ENCODE data around the gene B3GAT1.
A peak's percentile ranks its signal among the peaks of the same experiment; 100 is the strongest.

B3GAT1 gene

GRCh38 chr11:134389464-134390180 lies 22.4 kb downstream of the B3GAT1 start:
- no peak for DNase-seq

DNA sequence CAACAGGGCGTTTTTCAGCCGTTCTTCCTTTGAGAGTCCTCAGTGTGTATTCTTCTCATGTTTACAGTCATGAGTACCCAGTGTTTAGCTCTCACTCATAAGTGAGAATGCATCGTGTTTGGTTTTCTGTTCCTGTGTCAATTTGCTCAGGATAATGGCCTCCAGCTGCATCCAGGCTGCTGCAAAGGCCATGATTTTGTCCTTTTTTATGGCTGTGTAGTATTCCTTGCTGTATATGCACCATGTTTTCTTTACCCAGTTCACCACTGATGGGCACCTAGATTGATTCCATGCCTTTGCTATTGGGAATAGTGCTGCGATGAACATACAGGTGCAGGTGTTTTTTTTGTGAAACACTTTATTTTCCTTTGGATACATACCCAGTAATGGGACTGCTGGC lies 23.5 kb downstream of the B3GAT1 start:
- DNase-seq, result peak; percentile 70

DNA sequence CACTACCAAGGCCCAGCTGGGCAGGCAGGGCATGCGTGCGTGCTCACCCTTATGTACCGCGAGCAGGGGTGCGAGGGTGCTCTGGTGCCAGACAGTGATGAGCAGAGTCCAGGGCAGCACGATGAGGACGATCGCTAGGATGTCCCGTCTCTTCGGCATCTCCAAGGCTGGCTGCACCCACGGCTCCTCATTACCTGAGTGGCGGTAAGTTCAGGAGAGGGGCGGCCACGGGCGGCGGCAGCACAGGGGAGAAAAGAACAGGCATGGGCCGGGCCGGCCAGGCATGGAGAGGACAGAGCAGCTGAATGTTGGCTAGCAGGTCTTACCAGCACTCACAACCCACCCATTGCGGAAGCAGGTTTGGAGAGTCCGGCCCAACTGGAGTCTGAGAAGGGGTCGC lies 24.5 kb downstream of the B3GAT1 start:
- DNase-seq, result no peak

GRCh38 chr11:134386945-134387344 lies 25.1 kb downstream of the B3GAT1 start:
- no peak for DNase-seq

DNA sequence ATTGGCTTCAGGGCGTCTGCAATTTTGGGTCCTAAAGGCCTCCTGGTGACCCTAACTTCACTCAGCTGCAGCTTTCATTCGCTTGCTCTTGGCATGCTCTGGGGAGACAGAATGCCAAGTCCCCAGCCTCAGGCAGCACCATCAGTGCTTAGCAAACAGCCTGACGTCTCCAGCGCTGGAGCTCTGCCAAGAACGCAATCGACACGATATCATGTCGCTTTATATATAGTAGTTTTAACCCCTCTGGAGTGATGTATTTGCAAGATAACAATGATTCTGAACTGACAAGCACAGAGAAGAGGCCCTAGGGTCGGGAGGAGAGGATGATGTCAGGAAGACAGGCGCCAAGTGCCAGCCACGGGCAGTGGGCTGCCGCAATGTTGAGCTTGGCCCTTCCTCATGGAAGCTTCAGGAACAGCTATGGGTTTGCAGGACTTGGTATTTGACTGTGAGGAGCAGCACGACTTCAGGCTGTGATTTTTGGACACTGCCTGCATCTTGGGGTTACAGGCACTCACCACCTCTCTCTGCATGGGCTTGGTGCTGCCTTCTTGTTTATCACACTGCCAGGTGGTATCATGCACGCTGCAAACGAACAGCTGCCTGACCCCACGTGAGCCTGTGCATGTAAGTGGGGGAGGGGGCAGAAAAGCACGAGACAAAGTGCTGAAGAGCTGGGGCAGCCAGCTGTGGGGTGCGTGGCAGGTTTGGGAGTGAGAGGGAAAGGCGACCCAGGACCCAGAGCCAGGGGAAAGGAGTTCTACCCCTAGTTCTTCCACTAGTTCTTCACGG lies 26.1 kb downstream of the B3GAT1 start:
- peak; percentile 94 for DNase-seq

- DNase-seq, result no peak
Observed at GRCh38 chr11:134385171-134385570, 26.9 kb downstream of the B3GAT1 start.

GRCh38 chr11:134384406-134384805 lies 27.6 kb downstream of the B3GAT1 start:
- no peak for DNase-seq

- no peak for DNase-seq
Observed at GRCh38 chr11:134383576-134384221, 28.3 kb downstream of the B3GAT1 start.

GRCh38 chr11:134382830-134383229 lies 29.2 kb downstream of the B3GAT1 start:
- no peak for DNase-seq

DNA sequence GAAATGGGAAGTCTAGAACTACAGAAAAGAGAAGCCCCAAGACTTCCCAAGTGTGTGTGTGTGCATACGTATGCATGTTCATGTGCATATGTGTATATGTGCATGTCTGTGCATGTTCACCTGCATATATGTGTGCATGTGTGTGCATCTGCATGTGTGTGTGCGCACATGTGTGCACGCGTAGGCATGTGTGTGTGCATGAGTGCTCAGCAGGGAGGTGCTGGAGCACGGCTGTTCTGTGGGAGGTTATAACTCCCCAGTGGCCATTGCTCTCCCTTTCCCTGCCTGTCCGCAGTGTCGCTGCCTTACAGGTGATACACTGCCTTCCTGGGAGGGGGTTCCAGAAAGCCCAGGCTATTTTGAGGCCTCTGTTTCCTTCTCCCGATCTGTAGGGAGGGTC lies 29.8 kb downstream of the B3GAT1 start:
- no peak for DNase-seq

GRCh38 chr11:134380785-134381184 lies 31.3 kb downstream of the B3GAT1 start:
- no peak for DNase-seq

DNA sequence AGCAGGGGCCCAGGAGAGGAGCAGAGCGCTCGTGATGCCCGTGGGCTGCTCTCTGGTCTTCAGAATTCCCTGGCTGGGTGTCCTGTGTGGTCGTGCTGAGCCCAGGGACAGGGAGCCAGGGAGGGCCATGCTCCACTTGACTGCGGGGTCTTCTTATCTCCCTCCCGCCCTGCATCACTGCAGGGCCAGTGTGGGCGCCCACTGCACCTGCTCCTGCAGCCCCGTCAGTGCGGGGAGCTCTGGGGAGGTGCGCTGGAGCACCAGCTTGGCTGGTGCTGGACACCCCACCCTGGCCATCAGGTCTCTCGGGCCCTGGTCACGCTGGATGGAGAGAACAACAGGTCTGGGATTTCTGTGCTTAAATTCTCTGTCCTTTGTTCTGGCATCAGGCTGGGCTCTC lies 31.8 kb downstream of the B3GAT1 start:
- DNase-seq, result no peak

- no peak for DNase-seq
Observed at GRCh38 chr11:134379241-134379640, 32.8 kb downstream of the B3GAT1 start.

DNA sequence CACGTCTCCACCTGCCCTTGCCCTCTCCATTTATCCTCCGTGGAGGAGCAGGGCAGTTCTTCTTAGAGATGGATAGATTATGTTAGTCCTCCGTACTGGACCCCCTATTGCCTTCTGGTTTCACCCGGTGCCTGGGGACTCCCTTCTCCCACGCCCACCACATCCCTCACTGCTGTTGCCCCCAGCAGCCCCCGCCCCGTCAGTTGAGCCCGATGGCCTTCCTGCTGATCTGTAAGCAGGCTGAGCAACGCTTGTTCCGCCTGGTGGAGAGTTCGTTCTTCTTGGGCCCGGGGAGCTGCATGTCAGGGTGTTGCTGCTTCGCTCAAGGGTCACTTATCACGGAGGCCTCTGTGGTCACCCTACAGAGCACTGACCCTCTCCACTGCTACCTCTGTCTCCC lies 34.2 kb downstream of the B3GAT1 start:
- DNase-seq, result no peak

DNA sequence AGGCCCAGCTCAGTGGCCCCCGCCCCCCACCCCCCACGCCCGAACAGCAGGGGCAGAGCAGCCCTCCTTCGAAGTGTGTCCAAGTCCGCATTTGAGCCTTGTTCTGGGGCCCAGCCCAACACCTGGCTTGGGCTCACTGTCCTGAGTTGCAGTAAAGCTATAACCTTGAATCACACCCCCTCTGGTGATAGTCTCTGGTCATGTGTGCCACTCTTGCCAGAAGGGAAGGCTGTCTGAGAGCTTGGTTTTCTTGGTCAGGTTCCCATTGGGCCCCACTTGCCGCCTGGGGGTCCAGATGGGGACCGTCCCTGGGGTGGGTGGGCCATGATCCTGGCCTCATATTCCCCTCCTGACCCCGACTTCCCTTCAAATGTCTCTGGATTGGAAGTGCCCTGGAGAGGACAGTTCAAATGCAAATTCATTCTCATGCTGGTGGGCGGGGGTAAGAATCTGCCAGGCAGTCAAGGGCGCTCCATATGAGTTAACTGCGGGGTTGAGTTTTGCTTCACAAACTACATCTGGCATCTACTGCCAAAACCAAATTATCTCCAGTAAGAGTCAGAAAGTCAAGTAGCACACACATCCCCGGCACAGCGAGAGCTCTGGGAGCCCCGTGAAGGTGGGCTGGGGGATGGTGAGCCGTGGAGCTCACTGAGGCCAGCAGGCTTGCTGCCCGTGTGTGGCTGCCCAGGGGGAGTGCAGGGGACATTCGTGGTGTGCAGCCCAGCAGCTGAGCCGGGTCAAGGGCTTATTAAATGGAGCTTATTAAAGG lies 35.7 kb downstream of the B3GAT1 start:
- no peak for DNase-seq

GRCh38 chr11:134374891-134375550 lies 37.0 kb downstream of the B3GAT1 start:
- DNase-seq, result no peak

- peak; percentile 34 for DNase-seq
Observed at GRCh38 chr11:134374171-134374570, 37.9 kb downstream of the B3GAT1 start.

DNA sequence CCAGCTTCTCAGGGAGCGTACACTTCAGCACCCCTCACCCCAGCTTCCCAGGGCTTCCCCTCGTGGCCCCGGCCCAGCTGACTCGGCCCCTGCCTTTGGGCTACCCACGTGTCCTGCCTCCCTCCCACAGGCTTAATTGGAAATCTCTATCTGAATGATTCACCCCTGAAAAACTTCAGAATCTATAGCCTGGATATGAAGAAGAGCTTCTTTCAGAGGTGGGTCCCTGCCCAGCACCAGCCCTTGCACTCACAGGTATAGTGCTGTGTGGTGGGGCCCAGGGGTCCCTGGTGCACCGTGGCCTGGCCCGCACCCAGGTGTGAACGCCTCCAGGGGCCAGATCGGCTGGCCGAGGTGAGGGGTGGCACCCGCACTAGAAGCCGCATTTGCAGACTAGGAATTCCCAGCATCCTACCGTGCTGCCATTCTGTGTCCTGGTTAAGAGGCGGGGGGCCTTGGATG lies 38.4 kb downstream of the B3GAT1 start:
- DNase-seq, result no peak

- DNase-seq, result peak; percentile 91
Observed at GRCh38 chr11:134372961-134373360, 39.1 kb downstream of the B3GAT1 start.

- peak; percentile 26 for DNase-seq
Observed at GRCh38 chr11:134372536-134372935, 39.5 kb downstream of the B3GAT1 start.

DNA sequence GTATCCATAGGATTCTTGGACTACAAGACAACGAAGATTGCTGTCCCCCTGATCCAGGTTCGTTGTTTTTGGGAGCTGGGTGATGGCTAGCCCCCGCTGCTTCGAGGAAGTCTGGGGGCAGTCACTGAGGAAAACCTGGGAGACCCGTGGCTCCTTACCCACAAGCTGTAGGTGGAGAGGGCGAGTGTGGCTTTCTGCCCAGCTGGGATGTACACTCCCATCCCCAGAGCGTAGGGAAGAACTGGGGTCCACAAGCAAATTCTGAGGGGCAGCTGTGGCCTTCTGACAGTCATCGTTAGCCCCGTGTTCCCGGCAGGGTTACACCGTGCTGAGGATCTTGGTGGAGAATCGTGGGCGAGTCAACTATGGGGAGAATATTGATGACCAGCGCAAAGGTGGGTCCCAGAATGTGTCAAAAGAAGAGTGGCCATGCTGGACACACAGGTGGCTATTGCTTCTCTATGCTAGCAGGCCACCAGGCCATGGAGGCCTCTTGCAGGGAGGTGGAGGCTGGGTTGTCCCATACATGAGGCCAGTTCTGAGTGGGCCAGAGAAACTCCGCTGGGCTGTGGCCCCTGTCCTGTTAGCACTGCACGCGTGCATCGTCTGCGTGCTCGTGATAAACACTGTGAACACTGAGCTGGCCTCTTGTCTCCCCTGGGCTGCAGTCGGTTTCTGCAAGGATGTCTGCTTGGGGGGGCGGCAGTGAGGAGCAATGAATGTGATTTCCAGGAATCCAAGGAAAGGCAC lies 40.4 kb downstream of the B3GAT1 start:
- DNase-seq, result no peak
